Activated CD8-positive, alpha-beta memory T cell treated with anti-CD3 and anti-CD28 coated beads, Interleukin-2, amount 50 U/mL, for 1 hour (primary cell): ENCODE results near the gene KBTBD12.
"Not testable (repeated sequence)": the region's sequence is repeated elsewhere in the genome, so short reads cannot be mapped to it uniquely, and the experiment has no call there.

Experiments used
- DNase-seq: peaks from one replicate; pipeline ENCODE4 v3.0.0-alpha.2; 2020; ENCODE audit errors: extremely low read depth

Gene KBTBD12

GRCh38 chr3:127903611-127904375 is 11.2 kb upstream of the KBTBD12 start:
- no peak for DNase-seq

GRCh38 chr3:127905556-127905955 is 9.5 kb upstream of the KBTBD12 start:
- no peak for DNase-seq

GRCh38 chr3:127906653-127907052 is 8.4 kb upstream of the KBTBD12 start:
- DNase-seq: not testable (repeated sequence)

- no peak for DNase-seq
These were observed 6.8 kb upstream of the KBTBD12 start for GRCh38 chr3:127908202-127908601.

- DNase-seq: no peak
These were observed 6.1 kb upstream of the KBTBD12 start for GRCh38 chr3:127908951-127909350.

- DNase-seq: no peak
These were observed 5.4 kb upstream of the KBTBD12 start for GRCh38 chr3:127909646-127910045.

- DNase-seq: no peak
These were observed 3.6 kb upstream of the KBTBD12 start for GRCh38 chr3:127911421-127911931.

- DNase-seq: not testable (repeated sequence)
These were observed 1.2 kb upstream of the KBTBD12 start for GRCh38 chr3:127913841-127914240.

- DNase-seq: no peak
These were observed 448 bp upstream of the KBTBD12 start for GRCh38 chr3:127914584-127914983.

GRCh38 chr3:127915937-127916493 is 983 bp downstream of the KBTBD12 start:
- no peak for DNase-seq

GRCh38 chr3:127920738-127921137 is 5.7 kb downstream of the KBTBD12 start:
- DNase-seq: no peak

GRCh38 chr3:127923611-127924010 is 8.6 kb downstream of the KBTBD12 start:
- no peak for DNase-seq

- DNase-seq: no peak
These were observed 10.4 kb downstream of the KBTBD12 start for GRCh38 chr3:127925384-127925783.

GRCh38 chr3:127927829-127928604 is 13.0 kb downstream of the KBTBD12 start:
- DNase-seq: no peak

- no peak for DNase-seq
These were observed 14.9 kb downstream of the KBTBD12 start for GRCh38 chr3:127929818-127930413.

- DNase-seq: no peak
These were observed 18.4 kb downstream of the KBTBD12 start for GRCh38 chr3:127933396-127933795.

GRCh38 chr3:127938800-127939199 is 23.8 kb downstream of the KBTBD12 start:
- DNase-seq: no peak

GRCh38 chr3:127940116-127940515 is 25.1 kb downstream of the KBTBD12 start:
- no peak for DNase-seq

- DNase-seq: no peak
These were observed 27.6 kb downstream of the KBTBD12 start for GRCh38 chr3:127942613-127943012.

- no peak for DNase-seq
These were observed 33.2 kb downstream of the KBTBD12 start for GRCh38 chr3:127948211-127948610.

GRCh38 chr3:127949446-127950055 is 34.5 kb downstream of the KBTBD12 start:
- DNase-seq: no peak

GRCh38 chr3:127951276-127951675 is 36.2 kb downstream of the KBTBD12 start:
- no peak for DNase-seq
